Activated naive CD4-positive, alpha-beta T cell treated with anti-CD3 and anti-CD28 coated beads, Interleukin-2, amount 10 ng/mL, durations not matched to agents 7 days and 5 days (primary cell): ENCODE measurements around the gene CPNE9.

Source experiments
- CTCF ChIA-PET: fragments of 350-600 bp; sonication (Branson Sonifier 250); formaldehyde crosslinking; loops from one replicate; lab custom pipeline; 2021; ENCODE audit warnings: antibody characterized with exemption; lab: Charles Lee
- DNase-seq: peaks from one replicate; pipeline ENCODE4 v3.0.0-alpha.2; 2020
- H3K27ac Mint-ChIP-seq: one replicate; pipeline ENCODE4 v1.8.0; 2021; ENCODE audit warnings: mild to moderate bottlenecking, moderate library complexity, mixed read lengths
- H3K27me3 Mint-ChIP-seq: one replicate; pipeline ENCODE4 v1.8.0; 2021; ENCODE audit warnings: mild to moderate bottlenecking, mixed read lengths
- H3K36me3 Mint-ChIP-seq: one replicate; pipeline ENCODE4 v1.8.0; 2021; ENCODE audit warnings: mixed read lengths
- H3K4me1 Mint-ChIP-seq: one replicate; pipeline ENCODE4 v1.8.0; 2021; ENCODE audit warnings: mixed read lengths
- H3K4me3 Mint-ChIP-seq: one replicate; pipeline ENCODE4 v1.8.0; 2021; ENCODE audit warnings: mild to moderate bottlenecking, moderate library complexity, mixed read lengths
- H3K9me3 Mint-ChIP-seq: one replicate; pipeline ENCODE4 v1.8.0; 2021; ENCODE audit warnings: mixed read lengths

Gene CPNE9

DNA sequence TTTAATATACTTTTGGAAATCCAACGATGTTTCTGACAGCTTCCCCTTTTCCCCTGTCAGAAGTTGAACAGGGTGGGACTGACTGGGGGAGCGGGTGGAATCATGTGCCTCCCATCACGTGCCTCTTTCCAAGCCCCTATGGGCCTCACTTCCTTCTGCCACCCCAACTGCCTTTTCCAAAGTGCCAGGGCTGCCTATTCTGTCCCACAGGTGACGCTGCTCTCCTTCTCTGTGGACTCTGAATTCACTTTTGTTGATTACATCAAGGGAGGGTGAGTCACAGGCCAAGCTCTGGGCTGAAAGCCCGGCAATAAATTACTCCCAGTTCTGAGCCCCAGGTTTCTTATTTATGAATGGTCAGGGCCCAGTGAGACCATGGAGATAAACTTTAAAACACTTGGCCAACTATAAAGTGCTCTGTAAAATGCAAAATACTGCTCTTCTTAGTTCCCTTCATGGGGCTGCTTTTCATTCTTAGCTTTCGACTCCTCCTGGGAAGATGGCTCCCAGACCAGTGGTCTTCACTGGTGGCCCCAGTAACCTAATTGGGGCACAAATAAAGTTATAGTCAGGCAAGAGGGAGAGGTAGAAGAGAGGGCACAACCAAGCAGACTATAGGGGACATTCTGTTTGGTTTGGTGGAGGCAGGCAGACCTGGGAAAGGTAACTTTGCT, 12.3 kb downstream of the CPNE9 start:
- CTCF ChIA-PET: interaction anchor here (0.5 to 2.5 kb wide), 5 partner anchors 11 to 363 kb away, joined by 3 to 15 read pairs (median 4); partner anchors contain the start of gene BRPF1
- Mint-ChIP-seq H3K4me1 (peaks cover 5% of the 10 kb centered on the region), H3K27me3 (peaks cover 22% of the 10 kb centered on the region), H3K4me3 (no peak overlapping the region), H3K9me3 (no peaks in the 10 kb centered on the region), H3K36me3 (no peaks in the 10 kb centered on the region), H3K27ac (no peak overlapping the region)
- peak; percentile 42 for DNase-seq

DNA sequence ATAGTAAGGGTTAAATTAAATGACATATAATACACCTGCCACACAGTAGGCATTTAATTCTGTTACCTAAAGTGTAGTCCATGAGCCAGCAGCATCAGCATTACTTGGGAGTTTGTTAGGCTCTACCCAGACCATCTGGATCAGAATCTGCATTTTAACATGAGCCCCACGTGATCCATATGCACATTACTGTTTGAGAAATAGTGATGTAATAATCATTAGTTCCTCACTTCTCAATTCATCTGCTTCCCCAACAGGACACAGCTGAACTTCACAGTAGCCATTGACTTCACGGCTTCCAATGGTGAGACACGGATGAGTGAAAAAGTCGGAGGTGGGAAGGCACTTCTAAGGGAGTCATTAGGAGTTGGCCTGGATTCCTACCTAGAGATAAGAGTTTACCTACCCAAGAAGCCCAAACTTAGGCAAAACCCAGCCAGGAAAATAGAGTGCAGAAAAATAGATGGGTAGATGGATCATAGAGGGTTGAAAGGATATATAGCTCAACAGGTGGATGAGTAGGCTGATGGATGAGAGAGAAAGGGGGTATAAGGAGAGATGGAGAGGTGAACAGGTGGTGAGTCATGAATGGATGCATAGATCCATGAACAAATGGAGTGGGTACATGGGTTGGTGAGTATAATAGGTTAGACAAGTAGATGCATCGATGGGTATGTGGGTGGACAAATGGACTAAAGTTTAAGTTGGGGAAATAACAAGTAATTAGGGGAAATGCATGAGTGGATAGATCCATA, 13.3 kb downstream of the CPNE9 start:
- CTCF ChIA-PET: no interaction called here
- H3K36me3 Mint-ChIP-seq: no peaks in the 10 kb centered on the region
- no peaks in the 10 kb centered on the region for H3K9me3 Mint-ChIP-seq
- peaks cover 19% of the 10 kb centered on the region for H3K27me3 Mint-ChIP-seq
- no peak for DNase-seq
- peaks cover 5% of the 10 kb centered on the region for H3K4me1 Mint-ChIP-seq
- no peak overlapping the region for H3K27ac Mint-ChIP-seq
- H3K4me3 Mint-ChIP-seq: no peak overlapping the region

DNA sequence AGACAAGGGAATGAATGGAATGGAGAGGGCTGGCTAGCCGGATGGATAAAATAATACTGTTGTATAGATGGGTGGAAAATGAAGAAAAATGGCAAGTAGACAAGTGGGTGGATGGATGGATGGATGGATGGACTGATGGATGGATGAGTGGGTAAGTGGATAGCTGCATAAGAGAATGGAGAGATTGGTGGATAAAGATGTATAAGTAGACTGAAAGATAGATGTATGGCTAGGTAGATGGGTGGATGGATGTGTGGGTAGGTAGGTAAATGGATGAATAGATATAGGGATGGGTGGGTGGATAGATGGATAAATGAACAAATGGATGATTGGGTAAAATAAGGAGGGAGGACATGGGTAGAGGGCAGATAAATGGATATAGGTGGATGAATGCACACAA, 13.9 kb downstream of the CPNE9 start:
- Mint-ChIP-seq H3K36me3 (no peaks in the 10 kb centered on the region), H3K4me3 (no peak overlapping the region), H3K9me3 (no peaks in the 10 kb centered on the region), H3K27ac (no peak overlapping the region), H3K27me3 (peaks cover 18% of the 10 kb centered on the region), H3K4me1 (peaks cover 5% of the 10 kb centered on the region)
- no peak for DNase-seq
- CTCF ChIA-PET: interaction anchor here (1.4 kb wide), 1 partner anchor 10 kb away, joined by 5 read pairs; no protein-coding TSS in a partner anchor

DNA sequence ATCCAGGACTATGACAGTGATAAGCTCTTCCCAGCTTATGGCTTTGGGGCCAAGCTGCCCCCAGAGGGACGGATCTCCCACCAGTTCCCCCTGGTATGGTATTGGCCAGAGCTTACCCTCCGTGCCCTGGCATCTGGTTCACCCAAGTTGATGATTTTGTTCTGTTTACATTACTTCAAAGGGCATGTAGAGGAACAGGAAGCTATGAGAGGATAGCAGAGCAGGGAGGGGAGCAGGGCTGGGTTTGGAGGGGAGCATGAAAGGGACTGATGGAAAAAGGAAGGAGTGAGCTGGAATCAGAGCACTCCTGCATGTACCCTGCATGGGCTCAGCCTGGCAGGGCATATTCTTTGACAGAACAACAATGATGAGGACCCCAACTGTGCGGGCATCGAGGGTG, 14.5 kb downstream of the CPNE9 start:
- no peak overlapping the region for H3K4me3 Mint-ChIP-seq
- H3K36me3 Mint-ChIP-seq: no peaks in the 10 kb centered on the region
- no peak overlapping the region for H3K27ac Mint-ChIP-seq
- no peaks in the 10 kb centered on the region for H3K9me3 Mint-ChIP-seq
- H3K4me1 Mint-ChIP-seq: peaks cover 5% of the 10 kb centered on the region
- CTCF ChIA-PET: interaction anchor here (0.8 to 1.4 kb wide), 2 partner anchors 9 to 150 kb away, joined by 3 to 5 read pairs; no protein-coding TSS in a partner anchor
- DNase-seq: no peak
- peaks cover 12% of the 10 kb centered on the region for H3K27me3 Mint-ChIP-seq

DNA sequence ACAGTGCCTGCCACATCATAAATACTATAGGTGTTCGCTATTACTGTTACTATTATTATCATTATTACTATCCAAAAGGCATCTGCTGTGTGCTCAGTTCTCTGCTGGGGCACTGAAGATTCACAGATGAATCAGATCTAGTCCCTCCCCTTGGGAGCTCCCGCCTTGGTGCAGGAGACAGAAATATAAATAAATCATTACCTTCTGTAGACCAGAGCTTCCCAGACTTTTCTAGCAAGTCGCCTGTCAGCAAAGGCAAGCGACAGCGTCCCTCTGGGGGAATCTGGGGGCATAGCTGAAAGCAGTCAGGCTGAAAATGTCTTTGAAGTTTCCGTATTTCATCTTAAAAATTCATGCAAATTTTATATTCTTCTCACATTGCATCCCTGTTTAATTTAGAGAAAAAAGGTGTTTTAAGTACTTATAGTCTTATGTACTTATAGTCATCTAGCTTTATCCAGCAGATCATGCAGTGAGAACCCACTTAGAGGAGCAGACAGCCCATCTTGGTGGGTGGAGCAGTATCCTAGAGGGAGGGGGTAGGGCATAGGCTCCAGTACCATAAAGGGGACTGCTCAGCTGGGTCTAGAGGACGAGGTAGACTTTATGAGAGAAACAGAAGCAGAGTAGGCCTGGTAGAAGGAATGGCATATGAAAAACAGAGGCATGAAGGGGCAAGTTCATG, 17.5 kb downstream of the CPNE9 start:
- Mint-ChIP-seq H3K27me3 (peaks cover 14% of the 10 kb centered on the region), H3K27ac (no peak overlapping the region), H3K4me1 (peaks cover 5% of the 10 kb centered on the region), H3K36me3 (no peaks in the 10 kb centered on the region), H3K4me3 (no peak overlapping the region), H3K9me3 (no peaks in the 10 kb centered on the region)
- CTCF ChIA-PET: interaction anchor here (0.8 kb wide), 1 partner anchor 26 kb away, joined by 4 read pairs; no protein-coding TSS in a partner anchor
- DNase-seq: no peak

DNA sequence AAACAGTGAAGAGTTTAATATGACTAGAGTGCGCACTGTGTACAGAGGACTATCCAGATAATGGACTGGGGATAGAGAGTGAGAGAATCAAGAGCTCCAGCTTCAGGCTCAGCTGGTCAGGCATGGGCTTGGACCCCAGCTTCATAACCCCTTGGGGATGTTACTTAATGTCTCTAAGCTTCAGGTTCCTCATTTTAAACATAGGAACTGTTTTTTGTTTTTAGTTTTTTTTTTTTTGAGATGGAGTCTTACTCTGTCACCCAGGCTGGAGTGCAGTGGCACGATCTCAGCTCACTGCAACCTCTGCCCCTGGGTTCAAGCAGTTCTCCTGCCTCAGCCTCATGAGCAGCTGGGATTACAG, 18.0 kb downstream of the CPNE9 start:
- CTCF ChIA-PET: no interaction called here
- H3K27ac Mint-ChIP-seq: no peak overlapping the region
- no peak for DNase-seq
- peaks cover 8% of the 10 kb centered on the region for H3K4me1 Mint-ChIP-seq
- H3K27me3 Mint-ChIP-seq: peaks cover 14% of the 10 kb centered on the region
- no peaks in the 10 kb centered on the region for H3K9me3 Mint-ChIP-seq
- no peaks in the 10 kb centered on the region for H3K36me3 Mint-ChIP-seq
- H3K4me3 Mint-ChIP-seq: no peak overlapping the region

DNA sequence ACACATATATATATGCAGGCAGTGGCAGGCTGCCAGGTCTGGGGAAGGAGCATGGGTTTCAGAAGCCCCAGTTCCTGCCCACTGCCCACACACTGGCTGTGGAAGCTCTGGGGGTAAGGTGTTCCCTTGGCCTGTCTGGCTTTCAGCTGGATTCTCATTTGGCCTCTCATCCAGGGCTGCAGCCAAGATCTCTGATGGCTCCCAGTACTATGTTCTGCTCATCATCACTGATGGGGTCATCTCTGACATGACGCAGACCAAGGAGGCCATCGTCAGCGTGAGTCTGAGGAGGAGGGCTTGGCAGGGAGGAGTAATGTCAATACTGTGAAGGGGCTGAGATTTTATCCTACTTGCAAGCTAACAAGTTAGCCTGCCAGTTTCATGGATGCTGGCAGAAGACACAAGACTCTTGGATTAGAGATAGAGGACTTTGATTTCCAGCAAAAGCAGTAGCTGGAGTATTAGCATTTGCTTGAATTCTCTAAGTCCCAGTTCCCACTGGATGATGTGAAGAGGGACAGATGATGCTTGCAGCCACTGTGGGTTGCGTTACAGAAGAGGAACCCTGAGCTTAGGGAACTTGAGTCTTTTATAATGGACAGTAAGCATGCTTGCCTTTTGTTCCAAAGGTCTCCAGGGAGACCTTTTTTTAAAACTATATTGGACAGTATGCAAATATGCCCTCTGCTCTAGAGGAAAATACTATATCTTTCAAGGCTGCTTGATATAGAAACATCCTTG, 22.3 kb downstream of the CPNE9 start:
- H3K27me3 Mint-ChIP-seq: peaks cover 26% of the 10 kb centered on the region
- CTCF ChIA-PET: interaction anchor here (1.3 to 3.2 kb wide), 3 partner anchors 10 to 68 kb away, joined by 3 to 19 read pairs (median 15); no protein-coding TSS in a partner anchor
- no peaks in the 10 kb centered on the region for H3K36me3 Mint-ChIP-seq
- peaks cover 31% of the 10 kb centered on the region for H3K4me1 Mint-ChIP-seq
- peak overlapping the region; percentile 74 for H3K27ac Mint-ChIP-seq
- no peaks in the 10 kb centered on the region for H3K9me3 Mint-ChIP-seq
- no peak for DNase-seq
- H3K4me3 Mint-ChIP-seq: no peak overlapping the region

DNA sequence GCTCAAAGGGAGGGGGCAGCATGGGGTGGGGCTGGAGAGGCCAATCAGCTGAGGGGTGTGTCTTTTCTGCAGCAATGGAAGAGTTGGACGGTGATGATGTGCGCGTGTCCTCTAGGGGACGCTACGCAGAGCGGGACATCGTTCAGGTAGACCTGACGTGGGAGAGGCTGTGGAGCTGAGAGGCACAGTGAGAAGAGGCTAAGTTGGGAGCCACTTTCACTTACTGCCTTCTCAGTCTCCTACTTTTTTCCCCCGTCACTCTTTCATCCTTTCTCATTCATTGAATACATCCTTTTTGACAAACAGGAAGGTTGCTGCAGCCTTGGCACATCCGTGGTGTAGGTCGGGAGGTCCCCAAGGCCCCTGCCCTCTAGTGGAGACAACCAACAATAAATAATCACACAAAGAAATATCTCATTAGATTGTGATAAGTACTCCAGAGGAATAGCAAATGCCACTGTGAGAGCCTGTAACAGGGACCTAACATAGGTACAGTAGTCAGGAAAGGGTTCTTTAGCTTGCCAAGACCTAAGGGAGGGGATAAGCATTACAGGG, 23.5 kb downstream of the CPNE9 start:
- DNase-seq: peak; percentile 71
- Mint-ChIP-seq H3K36me3 (no peaks in the 10 kb centered on the region), H3K27me3 (peaks cover 31% of the 10 kb centered on the region), H3K27ac (peak overlapping the region; percentile 30), H3K4me1 (peaks cover 31% of the 10 kb centered on the region), H3K9me3 (no peaks in the 10 kb centered on the region), H3K4me3 (peak overlapping the region; percentile 60)
- CTCF ChIA-PET: interaction anchor here (0.7 to 3.2 kb wide), 27 partner anchors 9 to 375 kb away, joined by 3 to 20 read pairs (median 4); partner anchors contain the start of genes MTMR14 and OGG1

DNA sequence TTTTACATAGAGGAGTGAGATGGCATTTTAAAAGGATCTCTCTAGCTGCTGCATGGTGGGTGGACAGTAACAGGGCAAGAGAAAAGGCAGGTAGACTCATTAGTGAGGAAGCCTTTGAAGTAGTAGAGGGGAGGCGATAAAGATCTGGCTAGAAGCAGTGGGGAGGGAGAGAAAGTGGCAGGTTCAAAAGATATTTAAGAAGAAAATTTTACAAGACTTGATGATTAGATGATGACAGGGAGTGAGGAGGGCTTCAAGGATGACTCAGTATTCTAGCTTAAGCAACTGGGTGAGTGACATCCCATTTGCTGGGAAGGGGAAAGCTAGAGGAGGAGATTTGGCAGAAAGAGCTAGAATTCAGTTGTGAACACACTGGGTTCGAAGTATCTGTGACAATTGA, 24.1 kb downstream of the CPNE9 start:
- CTCF ChIA-PET: interaction anchor here (0.7 to 3.2 kb wide), 21 partner anchors 10 to 376 kb away, joined by 3 to 20 read pairs (median 5); partner anchors contain the start of genes MTMR14 and OGG1
- no peak for DNase-seq
- Mint-ChIP-seq H3K36me3 (peaks cover 4% of the 10 kb centered on the region), H3K9me3 (no peaks in the 10 kb centered on the region), H3K4me3 (no peak overlapping the region), H3K27ac (no peak overlapping the region), H3K27me3 (peaks cover 27% of the 10 kb centered on the region), H3K4me1 (peaks cover 36% of the 10 kb centered on the region)

DNA sequence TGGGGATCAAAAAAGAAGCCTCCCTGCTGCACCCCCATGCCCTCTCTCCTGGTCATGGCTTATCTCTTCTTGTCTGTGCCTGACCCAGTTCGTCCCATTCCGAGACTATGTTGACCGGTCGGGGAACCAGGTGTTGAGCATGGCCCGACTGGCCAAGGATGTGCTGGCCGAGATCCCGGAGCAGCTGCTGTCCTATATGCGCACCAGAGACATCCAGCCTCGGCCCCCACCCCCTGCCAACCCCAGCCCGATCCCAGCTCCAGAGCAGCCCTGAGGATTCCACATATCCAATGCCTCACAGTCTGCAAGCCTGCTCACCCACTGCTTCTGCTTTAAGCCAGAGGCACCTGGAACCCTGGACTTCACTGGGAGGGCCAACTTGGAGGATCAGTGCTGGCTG, 25.8 kb downstream of the CPNE9 start:
- Mint-ChIP-seq H3K27me3 (peaks cover 22% of the 10 kb centered on the region), H3K36me3 (peaks cover 14% of the 10 kb centered on the region), H3K9me3 (no peaks in the 10 kb centered on the region), H3K27ac (no peak overlapping the region), H3K4me3 (no peak overlapping the region), H3K4me1 (peaks cover 53% of the 10 kb centered on the region)
- CTCF ChIA-PET: no interaction called here
- no peak for DNase-seq

DNA sequence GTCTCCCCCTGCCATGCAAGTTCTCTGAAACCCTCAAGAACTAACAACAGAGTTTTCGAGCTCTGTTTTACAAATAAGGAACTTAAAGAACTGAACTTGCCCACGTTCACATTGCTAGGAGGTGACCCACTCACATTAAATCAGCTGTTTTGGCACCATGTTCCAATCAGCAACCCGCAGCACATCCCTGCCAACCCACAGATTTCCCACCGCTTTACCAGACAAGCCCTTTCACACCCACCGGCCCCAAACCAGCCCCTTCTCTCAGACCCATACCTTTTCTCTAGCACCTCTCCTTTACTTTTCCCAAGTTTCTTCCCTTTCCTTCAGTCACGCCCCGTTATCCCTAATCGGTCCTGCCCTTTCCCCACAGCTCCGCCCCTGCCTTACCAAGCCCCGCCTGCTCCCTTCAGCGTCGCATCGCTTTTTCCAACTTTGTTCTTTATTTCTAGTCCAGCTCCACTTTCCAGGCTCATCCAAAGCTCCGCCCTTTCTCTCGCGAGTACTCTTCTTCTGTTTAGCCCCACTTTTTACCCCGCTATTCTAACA, 27.1 kb downstream of the CPNE9 start:
- CTCF ChIA-PET: interaction anchor here (1.0 to 2.1 kb wide), 4 partner anchors 16 to 227 kb away, joined by 3 to 7 read pairs (median 6); no protein-coding TSS in a partner anchor
- peaks cover 66% of the 10 kb centered on the region for H3K4me1 Mint-ChIP-seq
- peak overlapping the region; percentile 95 for H3K27ac Mint-ChIP-seq
- H3K27me3 Mint-ChIP-seq: peaks cover 17% of the 10 kb centered on the region
- H3K4me3 Mint-ChIP-seq: peak overlapping the region; percentile 84
- no peaks in the 10 kb centered on the region for H3K9me3 Mint-ChIP-seq
- H3K36me3 Mint-ChIP-seq: peaks cover 24% of the 10 kb centered on the region
- no peak for DNase-seq

DNA sequence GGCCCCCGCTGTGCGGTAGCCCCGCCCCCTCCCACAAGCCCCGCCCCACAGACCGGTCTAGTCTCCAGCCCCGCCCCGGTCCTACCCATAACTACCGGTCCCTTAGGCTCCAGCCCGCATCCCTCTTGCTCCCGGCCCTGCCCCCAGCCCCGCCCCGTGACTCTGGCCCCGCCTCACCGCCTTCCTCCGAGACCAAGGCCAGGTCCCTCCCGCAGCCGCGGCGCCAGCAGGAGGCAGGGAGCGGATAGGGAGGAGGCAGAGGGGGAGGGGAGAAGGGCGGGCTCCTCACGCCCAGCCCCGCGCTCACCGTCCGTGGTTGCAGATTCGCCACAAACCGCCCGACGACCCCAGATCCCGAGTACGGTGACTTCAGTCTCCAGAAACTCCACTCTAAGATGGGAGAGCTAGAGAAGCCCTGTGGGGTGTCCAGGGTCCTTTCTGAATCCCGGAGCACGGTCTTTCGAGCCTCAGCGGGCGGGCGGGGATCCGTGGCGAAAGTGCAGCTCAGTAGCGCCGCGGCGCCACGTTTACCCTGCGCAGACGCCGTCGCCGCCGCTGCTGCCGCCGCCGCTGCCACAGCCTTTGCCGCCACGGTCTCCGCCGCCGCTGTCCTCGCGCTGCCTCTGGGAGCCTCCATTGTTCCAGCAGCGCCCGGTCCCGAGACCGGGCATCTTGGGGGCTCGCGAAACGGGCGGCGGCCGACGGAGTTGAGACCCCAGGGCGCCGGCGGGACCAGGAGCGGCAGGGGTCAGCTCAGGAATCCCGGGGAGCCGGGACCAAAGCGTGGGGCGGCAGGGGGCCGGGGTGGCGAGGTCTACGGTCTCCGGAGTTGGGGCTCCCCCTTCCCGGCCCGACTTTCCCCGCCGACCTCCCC, 27.8 kb downstream of the CPNE9 start, which contains the start of gene BRPF1:
Gene BRPF1, plus strand, starts transcription at position 530 of the 874 bp plus-strand sequence. CDS start 2,406 bp downstream, outside the sequence.
- peak within 1 kb of the TSS; percentile 99 for H3K4me3 Mint-ChIP-seq
- CTCF ChIA-PET: interaction anchor here (1.0 to 2.1 kb wide), 4 partner anchors 17 to 228 kb away, joined by 3 to 7 read pairs (median 6); no protein-coding TSS in a partner anchor
- DNase-seq: peak; percentile 100
- peaks cover 71% of the 10 kb centered on the region for H3K4me1 Mint-ChIP-seq
- H3K27me3 Mint-ChIP-seq: peaks cover 17% of the 10 kb centered on the region
- H3K27ac Mint-ChIP-seq: peak within 1 kb of the TSS; percentile 95
- peaks cover 28% of the 10 kb centered on the region for H3K36me3 Mint-ChIP-seq
- H3K9me3 Mint-ChIP-seq: no peaks in the 10 kb centered on the region
